H9 (cell line): Measurements from ENCODE around the gene SNX1. TPM values are rescaled to one million over a fixed set of nuclear protein-coding genes. Genes with fewer than 3 reads are reported as not detected.

ENCODE experiments used
- DNase-seq: peaks from one replicate; pipeline ENCODE4 v3.0.0-alpha.2; 2017
- H2AFZ ChIP-seq: one replicate; pipeline ENCODE4 v1.6.1; 2013; ENCODE audit warnings: mild to moderate bottlenecking, low read length, control low read depth, moderate library complexity
- H2AK5ac ChIP-seq: 2 replicates; pipeline ENCODE4 v1.6.1; 2013; ENCODE audit warnings: low read length, control low read depth, mixed read lengths; ENCODE audit not compliant: insufficient read length
- H2BK120ac ChIP-seq: one replicate; pipeline ENCODE4 v1.6.1; 2013; ENCODE audit warnings: low read depth, mild to moderate bottlenecking, low read length, control low read depth, inconsistent platforms; ENCODE audit not compliant: poor library complexity, severe bottlenecking
- H2BK12ac ChIP-seq: 2 replicates; pipeline ENCODE4 v1.6.1; 2013; ENCODE audit warnings: low read length, control low read depth, mixed read lengths, low read depth; ENCODE audit not compliant: insufficient read length
- H2BK15ac ChIP-seq: 2 replicates; pipeline ENCODE4 v1.6.1; 2013; ENCODE audit warnings: low read depth, low read length, control low read depth
- H2BK20ac ChIP-seq: one replicate; pipeline ENCODE4 v1.6.1; 2013; ENCODE audit warnings: low read depth, mild to moderate bottlenecking, low read length, control low read depth, inconsistent platforms; ENCODE audit not compliant: poor library complexity, severe bottlenecking
- H2BK5ac ChIP-seq: 2 replicates; pipeline ENCODE4 v1.6.1; 2013; ENCODE audit warnings: low read length, control low read depth, mixed read lengths; ENCODE audit not compliant: insufficient read length
- H3K14ac ChIP-seq: 2 replicates; pipeline ENCODE4 v1.6.1; 2013; ENCODE audit warnings: low read length, control low read depth; ENCODE audit not compliant: insufficient read depth
- H3K18ac ChIP-seq: 2 replicates; pipeline ENCODE4 v1.6.1; 2013; ENCODE audit warnings: low read depth, mild to moderate bottlenecking, mixed read lengths, low read length, control low read depth; ENCODE audit not compliant: insufficient read length
- H3K23ac ChIP-seq: 2 replicates; pipeline ENCODE4 v1.6.1; 2013; ENCODE audit warnings: low read length, control low read depth, mixed read lengths, low read depth; ENCODE audit not compliant: insufficient read length
- H3K23me2 ChIP-seq: 2 replicates; pipeline ENCODE4 v1.6.1; 2013; ENCODE audit warnings: low read depth, mild to moderate bottlenecking, mixed read lengths, low read length, control low read depth; ENCODE audit not compliant: insufficient read length, poor library complexity, severe bottlenecking
- H3K27ac ChIP-seq: 2 replicates; pipeline ENCODE4 v1.5.1; 2013; ENCODE audit warnings: low read length, control low read depth, mixed read lengths, low read depth; ENCODE audit not compliant: insufficient read length
- H3K27me3 ChIP-seq: 2 replicates; pipeline ENCODE4 v1.6.1; 2013; ENCODE audit warnings: low read length, control low read depth, inconsistent platforms; ENCODE audit not compliant: insufficient read depth
- H3K4ac ChIP-seq: 2 replicates; pipeline ENCODE4 v1.6.1; 2013; ENCODE audit warnings: low read depth, mild to moderate bottlenecking, control low read depth, inconsistent platforms, low read length, moderate library complexity
- H3K4me1 ChIP-seq: 2 replicates; pipeline ENCODE4 v1.6.1; 2013; ENCODE audit warnings: low read length, control low read depth, inconsistent platforms; ENCODE audit not compliant: insufficient read depth
- H3K4me2 ChIP-seq: 2 replicates; pipeline ENCODE4 v1.6.1; 2013; ENCODE audit warnings: low read length, control low read depth, mixed read lengths; ENCODE audit not compliant: insufficient read length, insufficient read depth
- H3K56ac ChIP-seq: 2 replicates; pipeline ENCODE4 v1.6.1; 2013; ENCODE audit warnings: low read depth, mild to moderate bottlenecking, mixed read lengths, low read length, control low read depth; ENCODE audit not compliant: insufficient read length
- H3K79me1 ChIP-seq: 2 replicates; pipeline ENCODE4 v1.6.1; 2013; ENCODE audit warnings: low read depth, mild to moderate bottlenecking, moderate library complexity, low read length, control low read depth, inconsistent platforms; ENCODE audit not compliant: insufficient read depth, poor library complexity, severe bottlenecking
- H3K79me2 ChIP-seq: 2 replicates; pipeline ENCODE4 v1.6.1; 2013; ENCODE audit warnings: low read length, control low read depth, inconsistent platforms; ENCODE audit not compliant: insufficient read depth
- H3K9ac ChIP-seq: 2 replicates; pipeline ENCODE4 v1.6.1; 2013; ENCODE audit warnings: low read length, control low read depth, mixed read lengths; ENCODE audit not compliant: insufficient read length; ENCODE audit errors: extremely low read depth
- H3K9me3 ChIP-seq: one replicate; pipeline ENCODE4 v1.6.1; 2013; ENCODE audit warnings: low read depth, low read length, inconsistent platforms; ENCODE audit not compliant: control insufficient read depth
- H3T11ph ChIP-seq: one replicate; pipeline ENCODE4 v1.6.1; 2013; ENCODE audit warnings: mild to moderate bottlenecking, low read length, control low read depth, inconsistent platforms
- H4K20me1 ChIP-seq: one replicate; pipeline ENCODE4 v1.6.1; 2013; ENCODE audit not compliant: control insufficient read depth, insufficient read length, insufficient read depth
- H4K5ac ChIP-seq: 2 replicates; pipeline ENCODE4 v1.6.1; 2013; ENCODE audit warnings: low read depth, mild to moderate bottlenecking, mixed read lengths, low read length, control low read depth; ENCODE audit not compliant: insufficient read length
- H4K8ac ChIP-seq: replicated peaks from 2 replicates; pipeline ENCODE4 v1.6.1; 2013; ENCODE audit warnings: low read length, control low read depth, mixed read lengths, low read depth; ENCODE audit not compliant: insufficient read length
- H4K91ac ChIP-seq: 2 replicates; pipeline ENCODE4 v1.6.1; 2013; ENCODE audit warnings: low read depth, mild to moderate bottlenecking, moderate library complexity, mixed read lengths, low read length, control low read depth; ENCODE audit not compliant: insufficient read length
- H3K27ac Mint-ChIP-seq, 3 experiments: 2 replicates in 2 of 3; 3 replicates in 1 of 3; pipeline ENCODE4 v1.8.0; 2020 to 2021; ENCODE audit warnings: mixed read lengths in 3 of 3, mild to moderate bottlenecking in 1 of 3, moderate library complexity in 1 of 3
- H3K27me3 Mint-ChIP-seq: 2 replicates; pipeline ENCODE4 v1.8.0; 2021; ENCODE audit warnings: low read depth, mild to moderate bottlenecking, moderate library complexity, mixed read lengths
- H3K36me3 Mint-ChIP-seq, 3 experiments: 2 replicates in 2 of 3; 3 replicates in 1 of 3; pipeline ENCODE4 v1.8.0; 2020 to 2021; ENCODE audit warnings: low read depth in 3 of 3, mixed read lengths in 3 of 3; ENCODE audit not compliant: insufficient read depth in 1 of 3
- H3K4me1 Mint-ChIP-seq, 2 experiments: 2 replicates each; pipeline ENCODE4 v1.8.0; 2020; ENCODE audit warnings: mixed read lengths in 2 of 2
- H3K4me3 Mint-ChIP-seq, 2 experiments: 2 replicates in 1 of 2; 3 replicates in 1 of 2; pipeline ENCODE4 v1.8.0; 2020 to 2021; ENCODE audit warnings: mild to moderate bottlenecking in 2 of 2, mixed read lengths in 2 of 2, moderate library complexity in 1 of 2
- H3K9me3 Mint-ChIP-seq, 2 experiments: 2 replicates in 1 of 2; 3 replicates in 1 of 2; pipeline ENCODE4 v1.8.0; 2020; ENCODE audit warnings: mild to moderate bottlenecking in 2 of 2, mixed read lengths in 2 of 2, moderate library complexity in 1 of 2
- WGBS: extraction: QIAGEN DNeasy Blood & Tissue Kit; methylation state at CpG from one replicate; pipeline ENCODE4 v1.1.7; 2013; ENCODE audit warnings: missing lambda C conversion rate, low lambda C conversion rate, mixed read lengths; ENCODE audit not compliant: insufficient read length; ENCODE audit errors: extremely low coverage; 5-methylcytosine and 5-hydroxymethylcytosine counted together
- total RNA-seq: library from RNA; stranded (reverse); gene quantifications from 2 replicates; pipeline ENCODE4 v1.2.1, GENCODE V29; 2021
- TF ChIP-seq, protein P1 (sequence below): fragments of 200-600 bp; sonication (generic); conservative IDR thresholded peaks from 3 replicates; pipeline ENCODE4 v1.8.0; 2021; ENCODE audit warnings: antibody characterized with exemption, mild to moderate bottlenecking

SNX1 gene
- total RNA-seq, 1 experiment from 2014 or later = 58.8 TPM

DNA sequence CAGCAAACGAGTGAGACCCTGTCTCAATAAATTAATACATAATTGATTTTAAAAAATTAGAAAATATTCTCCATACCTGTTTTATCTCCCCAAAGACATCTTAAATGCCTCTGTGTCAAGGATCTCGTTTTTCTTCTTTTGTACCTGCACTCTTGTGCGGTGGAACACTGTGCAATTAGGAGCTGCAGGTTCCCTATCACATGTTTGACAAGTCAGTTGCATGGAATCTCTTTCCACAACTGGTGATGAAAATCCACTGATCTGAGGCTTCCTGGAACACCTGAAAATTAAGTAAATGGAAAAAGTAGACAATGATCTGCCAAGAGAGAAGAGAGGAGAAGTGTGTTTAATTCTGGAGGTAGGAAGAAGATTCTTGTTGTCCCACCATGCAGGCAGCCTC, 52.8 kb downstream of the SNX1 start:
- no peak overlapping the region for H3T11ph ChIP-seq

More for the DNA sequence above, 52.8 kb downstream of the SNX1 start:
- no peak overlapping the region for H3K56ac ChIP-seq
- no peak overlapping the region for H3K9ac ChIP-seq
- no peaks in the 10 kb centered on the region for H3K9me3 Mint-ChIP-seq
- no peak overlapping the region for H3K4ac ChIP-seq
- no peak overlapping the region for H4K91ac ChIP-seq
- H3K36me3 Mint-ChIP-seq = peaks cover 0 to 3% (median 0%) of the 10 kb centered on the region in 3 experiments; a peak in 3 of 7 replicates
- H3K4me1 Mint-ChIP-seq = peaks cover 17 to 19% of the 10 kb centered on the region in 2 experiments
- H3K4me1 ChIP-seq = no peaks in the 10 kb centered on the region
- H2BK20ac ChIP-seq = no peak overlapping the region
- no peak overlapping the region for H2BK120ac ChIP-seq
- H4K8ac ChIP-seq = no peak overlapping the region
- no peak overlapping the region for H3K4me3 Mint-ChIP-seq
- no peak for DNase-seq
- no peaks in the 10 kb centered on the region for H3K27me3 ChIP-seq
- H2AFZ ChIP-seq = no peak overlapping the region
- peaks cover 24% of the 10 kb centered on the region for H3K27me3 Mint-ChIP-seq
- H2AK5ac ChIP-seq = no peak overlapping the region
- H3K14ac ChIP-seq = no peak overlapping the region
- no peak overlapping the region for H2BK15ac ChIP-seq
- H3K23me2 ChIP-seq = peaks cover 6% of the 10 kb centered on the region
- no peak overlapping the region for H3K23ac ChIP-seq
- H3K9me3 ChIP-seq = no peaks in the 10 kb centered on the region
- no peaks in the 10 kb centered on the region for H4K20me1 ChIP-seq
- no peak overlapping the region for H3K18ac ChIP-seq
- WGBS = no CpG with 5 or more reads among the region's 3 CpGs
- no peaks in the 10 kb centered on the region for H3K79me1 ChIP-seq
- no peak overlapping the region for H2BK12ac ChIP-seq
- no peaks in the 10 kb centered on the region for H3K79me2 ChIP-seq
- H4K5ac ChIP-seq = no peak overlapping the region
- no peak overlapping the region for H3K27ac ChIP-seq
- no peak overlapping the region for H2BK5ac ChIP-seq
- TF ChIP-seq, protein P1, sequence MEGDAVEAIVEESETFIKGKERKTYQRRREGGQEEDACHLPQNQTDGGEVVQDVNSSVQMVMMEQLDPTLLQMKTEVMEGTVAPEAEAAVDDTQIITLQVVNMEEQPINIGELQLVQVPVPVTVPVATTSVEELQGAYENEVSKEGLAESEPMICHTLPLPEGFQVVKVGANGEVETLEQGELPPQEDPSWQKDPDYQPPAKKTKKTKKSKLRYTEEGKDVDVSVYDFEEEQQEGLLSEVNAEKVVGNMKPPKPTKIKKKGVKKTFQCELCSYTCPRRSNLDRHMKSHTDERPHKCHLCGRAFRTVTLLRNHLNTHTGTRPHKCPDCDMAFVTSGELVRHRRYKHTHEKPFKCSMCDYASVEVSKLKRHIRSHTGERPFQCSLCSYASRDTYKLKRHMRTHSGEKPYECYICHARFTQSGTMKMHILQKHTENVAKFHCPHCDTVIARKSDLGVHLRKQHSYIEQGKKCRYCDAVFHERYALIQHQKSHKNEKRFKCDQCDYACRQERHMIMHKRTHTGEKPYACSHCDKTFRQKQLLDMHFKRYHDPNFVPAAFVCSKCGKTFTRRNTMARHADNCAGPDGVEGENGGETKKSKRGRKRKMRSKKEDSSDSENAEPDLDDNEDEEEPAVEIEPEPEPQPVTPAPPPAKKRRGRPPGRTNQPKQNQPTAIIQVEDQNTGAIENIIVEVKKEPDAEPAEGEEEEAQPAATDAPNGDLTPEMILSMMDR = no peak
- no peak overlapping the region for H3K27ac Mint-ChIP-seq
- H3K4me2 ChIP-seq = no peak overlapping the region
